Measurements from ENCODE around the gene PAPSS1. TPM values are rescaled to one million over a fixed set of nuclear protein-coding genes. Genes with fewer than 3 reads are reported as not detected.

The PAPSS1 gene
- total RNA-seq, 2 donors from 2014 or later = 128 to 164 TPM

- Histone ChIP-seq H3K27me3 (ENCODE audit: control insufficient read depth, insufficient read depth, low read length, poor library complexity, severe bottlenecking) (no peaks in the 10 kb centered on the region), H3K4me1 (ENCODE audit: control insufficient read depth, insufficient read depth, low read length) (no peaks in the 10 kb centered on the region), H3K9ac (ENCODE audit: extremely low read depth, low read length, poor library complexity, severe bottlenecking) (peak overlapping the region; percentile 23), H3K36me3 (ENCODE audit: control insufficient read depth, insufficient read depth, low read length) (peaks cover 8% of the 10 kb centered on the region), H3K4me3 (ENCODE audit: low read length) (peak overlapping the region; percentile 89), H3K9me3 (ENCODE audit: control insufficient read depth, low read length) (no peaks in the 10 kb centered on the region), H3K27ac (ENCODE audit: low read depth, low read length) (peak overlapping the region; percentile 54)
- peak overlapping the region; percentile 84 for H3K4me3 Mint-ChIP-seq
- H3K27ac Mint-ChIP-seq = peak overlapping the region; percentile 89
- H3K27me3 Mint-ChIP-seq (ENCODE audit: insufficient read depth) = peaks cover 11% of the 10 kb centered on the region
- TF ChIP-seq CTCF (conservative IDR thresholded peaks at IDR 0.05) = no peak
- 3 to 9% methylated on average over 7 to 28 of the region's 28 CpGs for WGBS, 2 experiments (ENCODE audit: insufficient coverage in 1 of 2, insufficient read length in 1 of 2)
- DNase-seq = peak; percentile 86
- peaks cover 40% of the 10 kb centered on the region for H3K4me1 Mint-ChIP-seq
- H3K9me3 Mint-ChIP-seq = no peaks in the 10 kb centered on the region
- H3K36me3 Mint-ChIP-seq (ENCODE audit: low read depth) = peaks cover 17% of the 10 kb centered on the region
Measured at GRCh38 chr4:107719207-107719921, 670 bp downstream of the PAPSS1 start.

- Mint-ChIP-seq H3K27me3 (ENCODE audit: insufficient read depth) (peaks cover 5% of the 10 kb centered on the region), H3K36me3 (ENCODE audit: low read depth) (peaks cover 23% of the 10 kb centered on the region), H3K4me1 (peaks cover 46% of the 10 kb centered on the region), H3K9me3 (no peaks in the 10 kb centered on the region), H3K4me3 (peak overlapping the region; percentile 84), H3K27ac (no peak overlapping the region)
- no peaks in the 10 kb centered on the region for H3K4me1 ChIP-seq (ENCODE audit: control insufficient read depth, insufficient read depth, low read length)
- peak overlapping the region; percentile 1 for H3K9ac ChIP-seq (ENCODE audit: extremely low read depth, low read length, poor library complexity, severe bottlenecking)
- no peak for DNase-seq
- peak overlapping the region; percentile 89 for H3K4me3 ChIP-seq (ENCODE audit: low read length)
- no peak for TF ChIP-seq CTCF (conservative IDR thresholded peaks at IDR 0.05)
- no peaks in the 10 kb centered on the region for H3K9me3 ChIP-seq (ENCODE audit: control insufficient read depth, low read length)
- 85 to 100% methylated on average over 3 to 9 of the region's 10 CpGs for whole genome bisulfite sequencing, 2 experiments (ENCODE audit: insufficient coverage in 1 of 2, insufficient read length in 1 of 2)
- peaks cover 8% of the 10 kb centered on the region for H3K36me3 ChIP-seq (ENCODE audit: control insufficient read depth, insufficient read depth, low read length)
- H3K27ac ChIP-seq (ENCODE audit: low read depth, low read length) = no peak overlapping the region
- no peaks in the 10 kb centered on the region for H3K27me3 ChIP-seq (ENCODE audit: control insufficient read depth, insufficient read depth, low read length, poor library complexity, severe bottlenecking)
Measured at GRCh38 chr4:107718351-107718965, 1.6 kb downstream of the PAPSS1 start.

- H3K27me3 ChIP-seq (ENCODE audit: control insufficient read depth, insufficient read depth, low read length, poor library complexity, severe bottlenecking) = no peaks in the 10 kb centered on the region
- 88 to 95% methylated on average over 2 to 3 of the region's 3 CpGs for WGBS, 2 experiments (ENCODE audit: insufficient coverage in 1 of 2, insufficient read length in 1 of 2)
- no peak overlapping the region for H3K4me3 ChIP-seq (ENCODE audit: low read length)
- H3K27ac Mint-ChIP-seq = peak overlapping the region; percentile 23
- no peaks in the 10 kb centered on the region for H3K9me3 ChIP-seq (ENCODE audit: control insufficient read depth, low read length)
- no peak for TF ChIP-seq CTCF (conservative IDR thresholded peaks at IDR 0.05)
- H3K4me3 Mint-ChIP-seq = no peak overlapping the region
- H3K27ac ChIP-seq (ENCODE audit: low read depth, low read length) = no peak overlapping the region
- no peak overlapping the region for H3K9ac ChIP-seq (ENCODE audit: extremely low read depth, low read length, poor library complexity, severe bottlenecking)
- H3K4me1 ChIP-seq (ENCODE audit: control insufficient read depth, insufficient read depth, low read length) = no peaks in the 10 kb centered on the region
- peaks cover 43% of the 10 kb centered on the region for H3K4me1 Mint-ChIP-seq
- H3K9me3 Mint-ChIP-seq = peaks cover 1% of the 10 kb centered on the region
- no peaks in the 10 kb centered on the region for H3K27me3 Mint-ChIP-seq (ENCODE audit: insufficient read depth)
- peaks cover 55% of the 10 kb centered on the region for H3K36me3 Mint-ChIP-seq (ENCODE audit: low read depth)
- H3K36me3 ChIP-seq (ENCODE audit: control insufficient read depth, insufficient read depth, low read length) = peaks cover 13% of the 10 kb centered on the region
- no peak for DNase-seq
Measured at GRCh38 chr4:107714256-107714655, 5.8 kb downstream of the PAPSS1 start.

Measured in endodermal cell (in vitro differentiated cells).